Sigmoid colon (tissue), 7 donors: ENCODE results near the gene ZNF574. TPM values are rescaled to one million over a fixed set of nuclear protein-coding genes. Genes with fewer than 3 reads are reported as not detected.

Experiments
- DNase-seq: peaks from one replicate; pipeline ENCODE4 v3.0.0-alpha.2; 2019
- H3K27ac ChIP-seq, 4 donors: fragments of 200-600 bp; sonication (generic); one replicate each; pipeline ENCODE4 v1.5.1; 2016 to 2019; ENCODE audit warnings: mild to moderate bottlenecking in 1 of 4
- H3K27me3 ChIP-seq, 3 donors: fragments of 200-600 bp; sonication (generic); one replicate each; pipeline ENCODE4 v1.5.1; 2019; ENCODE audit warnings: mild to moderate bottlenecking in 1 of 3
- H3K36me3 ChIP-seq, 4 donors: fragments of 200-600 bp; sonication (generic); one replicate each; pipeline ENCODE4 v1.5.1; 2016 to 2019
- H3K4me1 ChIP-seq, 4 donors: fragments of 200-600 bp; sonication (generic); one replicate each; pipeline ENCODE4 v1.5.1; 2017 to 2019
- H3K4me3 ChIP-seq, 4 donors: fragments of 200-600 bp; sonication (generic); one replicate each; pipeline ENCODE4 v1.5.1; 2017 to 2019; ENCODE audit warnings: mild to moderate bottlenecking in 2 of 4, moderate library complexity in 1 of 4
- H3K9me3 ChIP-seq, 4 donors: fragments of 200-600 bp in 3 of 4; sonication (generic) in 3 of 4; one replicate each; pipeline versions ENCODE4 v1.5.1 to v1.6.1; 2013 to 2019
- EP300 ChIP-seq, 4 donors: sonication (generic); formaldehyde crosslinking; IDR thresholded peaks; one replicate each; pipeline ENCODE4 v1.6.1; 2017; ENCODE audit warnings: antibody characterized with exemption in 4 of 4
- POLR2A ChIP-seq, 2 donors: fragments of 450-650 bp; IDR thresholded peaks; one replicate each; pipeline ENCODE4 v1.6.1; 2016; ENCODE audit warnings: antibody characterized with exemption in 2 of 2, mild to moderate bottlenecking in 2 of 2, moderate library complexity in 2 of 2
- POLR2AphosphoS5 ChIP-seq, 4 donors: sonication (generic); formaldehyde crosslinking; IDR thresholded peaks; one replicate each; pipeline ENCODE4 v1.6.1; 2017; ENCODE audit warnings: antibody characterized with exemption in 4 of 4
- WGBS, 2 donors: extraction: QIAGEN DNeasy Blood & Tissue Kit; methylation state at CpG; one replicate each; pipeline ENCODE4 v1.1.7; 2013; 5-methylcytosine and 5-hydroxymethylcytosine counted together
- intact Hi-C: fragments of 100-400 bp; cut with DNase I; formaldehyde crosslinking; loops from one replicate; pipeline ENCODE4 v1.15.1; 2023
- polyA plus RNA-seq, 3 donors: library from polyadenylated mRNA; stranded (reverse); fragments of 200-250 nt; gene quantifications; one replicate each; pipeline ENCODE4 v1.2.3, GENCODE V29; 2013
- total RNA-seq, 4 donors: library from RNA; depleted of rRNA; stranded (reverse); fragments of >200 nt; gene quantifications; one replicate each; pipeline ENCODE4 v1.1.0, GENCODE V29; 2016
- TF ChIP-seq, protein P1 (sequence below), 4 experiments: fragments of 450-650 bp in 3 of 4; fragments of 200-600 bp in 1 of 4; IDR thresholded peaks; one replicate each; pipeline ENCODE4 v1.5.1; 2016 to 2019; ENCODE audit warnings: antibody characterized with exemption in 4 of 4, mild to moderate bottlenecking in 3 of 4, moderate library complexity in 2 of 4
- donor health status: healthy with polysubstance abuse.
- donor health status: Bipolar disorder and iron deficiency.
- donor health status: healthy.

The ZNF574 gene
- total and polyA plus RNA-seq, 7 donors = 3.0 to 14.6 (median 12.5) TPM

DNA sequence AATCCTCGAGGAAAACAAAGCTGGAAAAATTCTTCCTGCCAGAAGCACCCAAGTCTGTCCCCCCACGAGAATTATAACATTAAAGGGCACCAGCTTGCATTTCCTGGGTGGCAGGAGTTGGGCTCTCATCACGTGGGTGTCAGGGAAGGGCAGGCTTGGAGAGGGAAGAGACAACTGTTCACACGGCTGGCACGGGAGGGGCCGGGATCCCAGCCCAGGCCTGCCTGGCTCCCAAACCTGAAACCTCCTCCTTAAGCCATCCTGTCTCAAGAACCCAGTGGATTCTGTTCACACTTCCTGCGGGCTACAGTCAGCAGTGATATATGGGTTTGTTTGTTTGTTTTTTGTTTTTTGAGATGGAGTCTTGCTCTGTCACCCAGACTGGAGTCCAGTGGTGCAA is 18.1 kb upstream of the ZNF574 start:
- peaks cover 13 to 85% (median 21%) of the 10 kb centered on the region in 4 donors for H3K36me3 ChIP-seq
- no peaks in the 10 kb centered on the region for H3K27me3 ChIP-seq
- no peaks in the 10 kb centered on the region for H3K9me3 ChIP-seq
- WGBS, 2 donors = 34 to 73% methylated on average over 7 of the region's 7 CpGs
- no peak overlapping the region for H3K4me3 ChIP-seq
- DNase-seq = no peak
- intact Hi-C loops = no loop called here
- H3K27ac ChIP-seq = no peak overlapping the region
- TF ChIP-seq, protein P1, sequence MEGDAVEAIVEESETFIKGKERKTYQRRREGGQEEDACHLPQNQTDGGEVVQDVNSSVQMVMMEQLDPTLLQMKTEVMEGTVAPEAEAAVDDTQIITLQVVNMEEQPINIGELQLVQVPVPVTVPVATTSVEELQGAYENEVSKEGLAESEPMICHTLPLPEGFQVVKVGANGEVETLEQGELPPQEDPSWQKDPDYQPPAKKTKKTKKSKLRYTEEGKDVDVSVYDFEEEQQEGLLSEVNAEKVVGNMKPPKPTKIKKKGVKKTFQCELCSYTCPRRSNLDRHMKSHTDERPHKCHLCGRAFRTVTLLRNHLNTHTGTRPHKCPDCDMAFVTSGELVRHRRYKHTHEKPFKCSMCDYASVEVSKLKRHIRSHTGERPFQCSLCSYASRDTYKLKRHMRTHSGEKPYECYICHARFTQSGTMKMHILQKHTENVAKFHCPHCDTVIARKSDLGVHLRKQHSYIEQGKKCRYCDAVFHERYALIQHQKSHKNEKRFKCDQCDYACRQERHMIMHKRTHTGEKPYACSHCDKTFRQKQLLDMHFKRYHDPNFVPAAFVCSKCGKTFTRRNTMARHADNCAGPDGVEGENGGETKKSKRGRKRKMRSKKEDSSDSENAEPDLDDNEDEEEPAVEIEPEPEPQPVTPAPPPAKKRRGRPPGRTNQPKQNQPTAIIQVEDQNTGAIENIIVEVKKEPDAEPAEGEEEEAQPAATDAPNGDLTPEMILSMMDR (IDR thresholded peaks at IDR 0.05) = no peak
- no peak for TF ChIP-seq EP300 (IDR thresholded peaks at IDR 0.05)
- TF ChIP-seq POLR2AphosphoS5 (IDR thresholded peaks at IDR 0.05) = no peak
- no peak for TF ChIP-seq POLR2A (IDR thresholded peaks at IDR 0.05)
- no peaks in the 10 kb centered on the region for H3K4me1 ChIP-seq

DNA sequence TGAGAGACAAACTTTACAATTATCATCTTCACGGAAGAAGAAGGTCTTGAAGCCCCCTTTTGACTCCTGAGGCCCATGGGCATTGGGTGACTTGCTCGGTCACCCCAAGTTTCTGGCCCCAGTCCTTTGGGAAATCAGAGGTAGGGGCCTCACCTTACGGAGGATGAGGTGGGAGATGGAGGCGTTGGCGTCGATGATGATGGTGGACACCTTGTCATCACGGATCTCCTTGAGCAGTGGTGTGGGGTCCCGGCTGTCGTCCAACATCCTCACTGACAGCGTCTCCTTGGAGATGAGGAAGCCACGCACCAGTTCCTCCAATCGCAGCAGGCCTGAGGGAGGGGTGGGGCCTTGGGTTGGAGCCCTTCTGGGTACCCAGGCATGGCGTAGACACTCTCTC is 16.8 kb upstream of the ZNF574 start:
- DNase-seq = no peak
- peaks cover 14 to 84% (median 17%) of the 10 kb centered on the region in 4 donors for H3K36me3 ChIP-seq
- H3K4me3 ChIP-seq = no peak overlapping the region
- H3K4me1 ChIP-seq = no peaks in the 10 kb centered on the region
- intact Hi-C loops = no loop called here
- H3K27me3 ChIP-seq = no peaks in the 10 kb centered on the region
- H3K9me3 ChIP-seq = no peaks in the 10 kb centered on the region
- no peak for TF ChIP-seq POLR2A (IDR thresholded peaks at IDR 0.05)
- TF ChIP-seq EP300 (IDR thresholded peaks at IDR 0.05) = no peak
- TF ChIP-seq, protein P1 (IDR thresholded peaks at IDR 0.05) = no peak
- no peak for TF ChIP-seq POLR2AphosphoS5 (IDR thresholded peaks at IDR 0.05)
- WGBS, 2 donors = 94 to 95% methylated on average over 13 of the region's 13 CpGs
- H3K27ac ChIP-seq = no peak overlapping the region

DNA sequence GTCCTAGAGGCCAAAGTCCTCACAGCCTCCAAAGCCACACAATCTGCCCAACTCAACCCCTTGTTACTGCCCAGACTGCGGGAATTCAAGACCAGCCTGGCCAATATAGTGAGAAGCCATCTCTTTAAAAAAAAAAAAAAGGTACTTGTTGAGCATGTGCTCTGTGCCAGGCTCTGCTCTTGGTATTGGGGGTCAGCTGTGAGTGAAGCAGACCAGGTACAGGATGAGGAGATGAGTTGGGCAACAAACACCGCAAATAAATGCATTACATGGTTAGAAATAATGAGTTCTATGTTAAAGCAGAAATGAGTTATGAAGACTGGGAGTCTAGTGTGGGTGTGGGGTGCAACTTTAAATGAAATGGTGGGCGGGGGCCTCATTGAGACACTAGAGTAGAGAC is 15.8 kb upstream of the ZNF574 start:
- Histone ChIP-seq H3K36me3 (peaks cover 14 to 84% (median 17%) of the 10 kb centered on the region in 4 donors), H3K4me3 (no peak overlapping the region), H3K27ac (no peak overlapping the region), H3K27me3 (no peaks in the 10 kb centered on the region), H3K4me1 (no peaks in the 10 kb centered on the region), H3K9me3 (no peaks in the 10 kb centered on the region)
- intact Hi-C loops = no loop called here
- 87 to 91% methylated on average over 3 of the region's 3 CpGs for WGBS, 2 donors
- no peak for DNase-seq
- TF ChIP-seq POLR2A (IDR thresholded peaks at IDR 0.05) (no peak), EP300 (IDR thresholded peaks at IDR 0.05) (no peak), POLR2AphosphoS5 (IDR thresholded peaks at IDR 0.05) (no peak)
- TF ChIP-seq, protein P1 (IDR thresholded peaks at IDR 0.05) = no peak

DNA sequence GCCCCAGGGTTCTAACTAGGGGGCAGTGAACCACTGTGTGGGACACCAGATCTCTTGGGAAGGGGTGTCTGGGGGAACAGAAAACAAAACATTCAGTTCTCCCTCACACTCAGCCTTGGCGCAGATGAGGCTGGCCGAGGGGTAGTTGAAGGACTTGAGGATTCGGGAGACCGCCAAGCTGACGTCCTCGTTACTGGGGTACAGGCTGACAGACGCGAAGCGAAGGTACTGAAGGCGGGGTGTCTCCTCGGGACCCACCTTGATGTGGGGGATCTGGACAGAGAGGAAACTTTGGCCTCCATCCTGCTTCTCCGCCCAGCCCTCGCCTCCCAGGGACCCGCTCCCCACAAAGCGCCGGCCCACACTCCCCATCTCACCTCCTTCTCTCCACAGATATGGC is 13.6 kb upstream of the ZNF574 start:
- no peak for DNase-seq
- 96 to 97% methylated on average over 16 of the region's 16 CpGs for WGBS, 2 donors
- no peak overlapping the region for H3K27ac ChIP-seq
- peaks cover 0 to 3% (median 0%) of the 10 kb centered on the region in 4 donors for H3K4me1 ChIP-seq
- TF ChIP-seq, protein P1 (IDR thresholded peaks at IDR 0.05) = no peak
- TF ChIP-seq POLR2A (IDR thresholded peaks at IDR 0.05) = no peak
- TF ChIP-seq POLR2AphosphoS5 (IDR thresholded peaks at IDR 0.05) = no peak
- no peak for TF ChIP-seq EP300 (IDR thresholded peaks at IDR 0.05)
- H3K4me3 ChIP-seq = no peak overlapping the region
- intact Hi-C loops = no loop called here
- no peaks in the 10 kb centered on the region for H3K9me3 ChIP-seq
- no peaks in the 10 kb centered on the region for H3K27me3 ChIP-seq
- H3K36me3 ChIP-seq = peaks cover 6 to 71% (median 19%) of the 10 kb centered on the region in 4 donors

DNA sequence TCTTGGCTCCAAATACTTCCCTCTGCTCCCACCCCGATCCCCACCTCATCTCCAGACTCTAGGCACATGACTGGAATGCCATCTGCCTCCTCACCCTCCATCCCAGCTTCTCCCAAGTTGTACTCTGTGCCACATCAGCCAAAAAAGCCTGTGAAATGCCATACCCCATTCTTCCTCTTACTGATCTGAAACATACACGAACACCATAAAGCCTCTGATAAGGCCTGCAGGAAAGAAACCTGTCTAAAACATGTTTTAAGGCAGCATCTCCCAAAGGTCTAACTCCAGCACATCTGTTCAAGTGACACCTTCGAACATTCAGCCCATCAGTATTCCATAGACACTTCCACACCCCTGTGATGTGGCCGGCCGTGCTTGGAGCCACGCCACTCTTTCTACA is 11.5 kb upstream of the ZNF574 start:
- no peak for TF ChIP-seq EP300 (IDR thresholded peaks at IDR 0.05)
- no peak for TF ChIP-seq POLR2A (IDR thresholded peaks at IDR 0.05)
- WGBS, 2 donors = 84 to 88% methylated on average over 6 of the region's 6 CpGs

More for the DNA sequence above, 11.5 kb upstream of the ZNF574 start:
- Histone ChIP-seq H3K4me3 (no peak overlapping the region), H3K9me3 (no peaks in the 10 kb centered on the region), H3K27ac (no peak overlapping the region), H3K4me1 (peaks cover 0 to 24% (median 12%) of the 10 kb centered on the region in 4 donors), H3K36me3 (peaks cover 6 to 51% (median 18%) of the 10 kb centered on the region in 4 donors), H3K27me3 (no peaks in the 10 kb centered on the region)
- intact Hi-C loops = no loop called here
- no peak for DNase-seq
